ENCODE data around the gene MMP24OS. TPM values are rescaled to one million over a fixed set of nuclear protein-coding genes. Genes with fewer than 3 reads are reported as not detected.

Gene MMP24OS
- total and polyA plus RNA-seq, 2 donors (not counting 3 experiments of a cell fraction or from before 2014, with no cell fraction given) = 35.1 to 55.6 TPM

DNA sequence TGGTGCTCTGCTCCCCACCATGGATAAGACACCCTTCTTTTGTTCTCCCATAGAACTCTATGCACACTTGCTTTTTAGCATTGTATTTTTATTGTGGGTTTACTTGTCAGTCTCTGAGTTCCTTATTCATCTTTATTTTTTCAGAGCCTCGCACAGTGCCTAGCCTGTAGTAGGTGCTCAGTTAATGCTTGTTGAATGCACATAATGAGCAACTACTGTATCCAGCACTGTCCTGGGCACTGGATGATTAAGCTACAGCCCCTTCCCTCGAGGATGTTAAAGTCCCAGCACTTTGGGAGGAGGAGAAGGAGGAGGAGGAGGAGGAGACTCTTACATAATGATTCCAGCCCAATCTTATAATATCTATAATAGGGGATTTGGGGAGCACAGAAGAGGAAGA lies 34.6 kb downstream of the MMP24OS start:
- TF ChIP-seq, protein P1, sequence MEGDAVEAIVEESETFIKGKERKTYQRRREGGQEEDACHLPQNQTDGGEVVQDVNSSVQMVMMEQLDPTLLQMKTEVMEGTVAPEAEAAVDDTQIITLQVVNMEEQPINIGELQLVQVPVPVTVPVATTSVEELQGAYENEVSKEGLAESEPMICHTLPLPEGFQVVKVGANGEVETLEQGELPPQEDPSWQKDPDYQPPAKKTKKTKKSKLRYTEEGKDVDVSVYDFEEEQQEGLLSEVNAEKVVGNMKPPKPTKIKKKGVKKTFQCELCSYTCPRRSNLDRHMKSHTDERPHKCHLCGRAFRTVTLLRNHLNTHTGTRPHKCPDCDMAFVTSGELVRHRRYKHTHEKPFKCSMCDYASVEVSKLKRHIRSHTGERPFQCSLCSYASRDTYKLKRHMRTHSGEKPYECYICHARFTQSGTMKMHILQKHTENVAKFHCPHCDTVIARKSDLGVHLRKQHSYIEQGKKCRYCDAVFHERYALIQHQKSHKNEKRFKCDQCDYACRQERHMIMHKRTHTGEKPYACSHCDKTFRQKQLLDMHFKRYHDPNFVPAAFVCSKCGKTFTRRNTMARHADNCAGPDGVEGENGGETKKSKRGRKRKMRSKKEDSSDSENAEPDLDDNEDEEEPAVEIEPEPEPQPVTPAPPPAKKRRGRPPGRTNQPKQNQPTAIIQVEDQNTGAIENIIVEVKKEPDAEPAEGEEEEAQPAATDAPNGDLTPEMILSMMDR (IDR thresholded peaks at IDR 0.05; ENCODE audit: extremely low read depth in 1 of 2, insufficient read depth in 1 of 2, low read depth in 1 of 2, low read length in 2 of 2) = no peak
- TF ChIP-seq POLR2AphosphoS5 (IDR thresholded peaks at IDR 0.05; ENCODE audit: insufficient read depth, low read depth, low read length) (no peak), EZH2 (IDR thresholded peaks at IDR 0.05; ENCODE audit: borderline replicate concordance, low read depth, low read length, severe bottlenecking) (no peak), MYC (IDR thresholded peaks at IDR 0.05; ENCODE audit: low read depth, low read length) (no peak), FOS (IDR thresholded peaks at IDR 0.05; ENCODE audit: borderline replicate concordance, insufficient read depth, low read length) (no peak), JUN (IDR thresholded peaks at IDR 0.05; ENCODE audit: borderline replicate concordance, insufficient read depth, insufficient read length, low read depth) (no peak), GATA2 (IDR thresholded peaks at IDR 0.05; ENCODE audit: insufficient read depth, insufficient read length, low read depth, low read length) (no peak), POLR2A (IDR thresholded peaks at IDR 0.05; ENCODE audit: low read depth, low read length) (no peak)
- TF ChIP-seq, protein P2, sequence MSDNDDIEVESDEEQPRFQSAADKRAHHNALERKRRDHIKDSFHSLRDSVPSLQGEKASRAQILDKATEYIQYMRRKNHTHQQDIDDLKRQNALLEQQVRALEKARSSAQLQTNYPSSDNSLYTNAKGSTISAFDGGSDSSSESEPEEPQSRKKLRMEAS (IDR thresholded peaks at IDR 0.05; ENCODE audit: insufficient read depth, insufficient read length) = no peak
- no peak overlapping the region for H3K27ac ChIP-seq (ENCODE audit: insufficient read depth, low read depth, low read length)
- no peaks in the 10 kb centered on the region for H3K36me3 ChIP-seq (ENCODE audit: control insufficient read depth in 2 of 2, extremely low read depth in 1 of 2, insufficient read depth in 2 of 2, low read length in 2 of 2)
- ChIA-PET CTCF (interaction anchor here (1.2 to 1.5 kb wide), 2 partner anchors 98 to 99 kb away, joined by 3 to 4 read pairs; no protein-coding TSS in a partner anchor), POLR2A (no interaction called here)
- no peaks in the 10 kb centered on the region for H3K79me2 ChIP-seq (ENCODE audit: control insufficient read depth, insufficient read depth, low read length)
- H3K4me3 ChIP-seq (replicated peaks in 1 of 3; ENCODE audit: insufficient read depth in 1 of 3, low read depth in 1 of 3, low read length in 3 of 3) = no peak overlapping the region
- no peak overlapping the region for H2AFZ ChIP-seq (ENCODE audit: low read depth, low read length)
- no peaks in the 10 kb centered on the region for H3K9me1 ChIP-seq (replicated peaks; ENCODE audit: control insufficient read depth, extremely low read depth, insufficient read depth, low read length)
- no peaks in the 10 kb centered on the region for H4K20me1 ChIP-seq (replicated peaks; ENCODE audit: control insufficient read depth, extremely low read depth, insufficient read depth, low read length)
- dilution Hi-C loops (cut with MboI; ENCODE audit: extremely low pct_ligation_motif_present, low sequenced_read_pairs) (no loop called here), intact Hi-C loops (cut with micrococcal nuclease) (no loop called here)
- no peak overlapping the region for H3K9ac ChIP-seq (replicated peaks; ENCODE audit: extremely low read depth, insufficient read depth, low read length)
- H3K9me3 ChIP-seq (replicated peaks; ENCODE audit: control insufficient read depth, insufficient read depth, low read length) = no peaks in the 10 kb centered on the region
- H3K4me1 ChIP-seq (ENCODE audit: control insufficient read depth, extremely low read depth, insufficient read depth, low read length) = no peaks in the 10 kb centered on the region
- no TSS peak for BruUV-seq (replicated peaks)
- no peak for FAIRE-seq
- H3K27me3 ChIP-seq (ENCODE audit: control insufficient read depth in 2 of 2, insufficient read depth in 2 of 2, low read length in 2 of 2) = peaks cover 13 to 25% of the 10 kb centered on the region in 2 experiments
- no peak for DNase-seq (ENCODE audit: low read depth, low spot score)
- no peak overlapping the region for H3K4me2 ChIP-seq (ENCODE audit: insufficient read depth, low read length)
